Gastroesophageal sphincter (tissue), 4 donors: ENCODE measurements around the gene LUC7L. TPM values are rescaled to one million over a fixed set of nuclear protein-coding genes. Genes with fewer than 3 reads are reported as not detected.
"Not testable (repeated sequence)": the region's sequence is repeated elsewhere in the genome, so short reads cannot be mapped to it uniquely, and the experiment has no call there.

Experiments used
- ATAC-seq: fragments of 150-250 bp; one replicate; pipeline ENCODE4 v1.9.1; 2016; ENCODE audit warnings: mild to moderate bottlenecking, moderate library complexity
- H3K27ac ChIP-seq, 4 donors: fragments of 200-600 bp; sonication (generic) in 3 of 4; 1 replicate in 3 of 4; 2 replicates in 1 of 4; pipeline ENCODE4 v1.5.1; 2016 to 2019
- H3K27me3 ChIP-seq: fragments of 200-600 bp; sonication (generic); one replicate; pipeline ENCODE4 v1.5.1; 2019
- H3K36me3 ChIP-seq, 2 donors: fragments of 200-600 bp; sonication (generic); one replicate each; pipeline ENCODE4 v1.5.1; 2019; ENCODE audit warnings: control low read depth in 1 of 2
- H3K4me1 ChIP-seq, 3 donors: fragments of 200-600 bp; sonication (generic); 1 replicate in 2 of 3; 2 replicates in 1 of 3; pipeline ENCODE4 v1.5.1; 2016 to 2019; ENCODE audit warnings: control low read depth in 2 of 3
- H3K4me3 ChIP-seq, 2 donors: fragments of 200-600 bp; sonication (generic); one replicate each; pipeline ENCODE4 v1.5.1; 2019; ENCODE audit warnings: mild to moderate bottlenecking in 1 of 2, moderate library complexity in 1 of 2
- H3K9me3 ChIP-seq, 3 donors: fragments of 200-600 bp; sonication (generic); one replicate each; pipeline ENCODE4 v1.5.1; 2017 to 2019; ENCODE audit warnings: control low read depth in 2 of 3
- EP300 ChIP-seq: sonication (generic); formaldehyde crosslinking; IDR thresholded peaks from one replicate; pipeline ENCODE4 v1.6.1; 2017; ENCODE audit warnings: antibody characterized with exemption, mild to moderate bottlenecking
- POLR2A ChIP-seq, 2 donors: fragments of 450-650 bp; IDR thresholded peaks; one replicate each; pipeline ENCODE4 v1.6.1; 2017; ENCODE audit warnings: antibody characterized with exemption in 2 of 2, mild to moderate bottlenecking in 2 of 2, moderate library complexity in 1 of 2
- POLR2AphosphoS5 ChIP-seq: sonication (generic); formaldehyde crosslinking; IDR thresholded peaks from one replicate; pipeline ENCODE4 v1.6.1; 2017; ENCODE audit warnings: antibody characterized with exemption
- WGBS, 2 donors: methylation state at CpG; one replicate each; pipeline ENCODE4 v1.1.5; 2018; ENCODE audit warnings: low coverage in 1 of 2; 5-methylcytosine and 5-hydroxymethylcytosine counted together
- total RNA-seq, 4 donors: library from RNA; depleted of rRNA; stranded (reverse); fragments of >200 nt; gene quantifications; one replicate each; pipeline ENCODE4 v1.1.0, GENCODE V29; 2016
- TF ChIP-seq, protein P1 (sequence below), 4 experiments: fragments of 200-600 bp in 2 of 4; fragments of 450-650 bp in 2 of 4; sonication (generic) in 1 of 4; IDR thresholded peaks; one replicate each; pipeline ENCODE4 v1.5.1; 2017 to 2019; ENCODE audit warnings: antibody characterized with exemption in 4 of 4, mild to moderate bottlenecking in 2 of 4, moderate library complexity in 2 of 4

The LUC7L gene
- total RNA-seq, 4 donors from 2014 or later = 34.7 to 112 (median 59.6) TPM

DNA sequence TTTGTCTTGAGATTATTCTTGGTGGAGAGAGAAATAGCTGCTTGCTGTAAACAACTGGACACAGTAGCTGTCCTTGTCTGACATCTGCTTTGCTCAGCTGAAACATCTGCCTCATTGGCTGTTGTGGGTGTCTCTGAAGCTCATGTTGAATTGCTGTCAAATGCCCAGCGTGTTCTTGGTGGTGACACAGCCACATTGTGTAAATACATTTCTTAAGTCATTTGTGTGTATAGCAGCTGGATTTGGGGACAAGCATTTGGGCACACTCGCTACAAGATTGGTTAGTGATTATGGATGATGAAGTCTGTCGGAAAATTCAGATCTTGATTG, 10.7 kb upstream of the LUC7L start:
- ATAC-seq = no peak

DNA sequence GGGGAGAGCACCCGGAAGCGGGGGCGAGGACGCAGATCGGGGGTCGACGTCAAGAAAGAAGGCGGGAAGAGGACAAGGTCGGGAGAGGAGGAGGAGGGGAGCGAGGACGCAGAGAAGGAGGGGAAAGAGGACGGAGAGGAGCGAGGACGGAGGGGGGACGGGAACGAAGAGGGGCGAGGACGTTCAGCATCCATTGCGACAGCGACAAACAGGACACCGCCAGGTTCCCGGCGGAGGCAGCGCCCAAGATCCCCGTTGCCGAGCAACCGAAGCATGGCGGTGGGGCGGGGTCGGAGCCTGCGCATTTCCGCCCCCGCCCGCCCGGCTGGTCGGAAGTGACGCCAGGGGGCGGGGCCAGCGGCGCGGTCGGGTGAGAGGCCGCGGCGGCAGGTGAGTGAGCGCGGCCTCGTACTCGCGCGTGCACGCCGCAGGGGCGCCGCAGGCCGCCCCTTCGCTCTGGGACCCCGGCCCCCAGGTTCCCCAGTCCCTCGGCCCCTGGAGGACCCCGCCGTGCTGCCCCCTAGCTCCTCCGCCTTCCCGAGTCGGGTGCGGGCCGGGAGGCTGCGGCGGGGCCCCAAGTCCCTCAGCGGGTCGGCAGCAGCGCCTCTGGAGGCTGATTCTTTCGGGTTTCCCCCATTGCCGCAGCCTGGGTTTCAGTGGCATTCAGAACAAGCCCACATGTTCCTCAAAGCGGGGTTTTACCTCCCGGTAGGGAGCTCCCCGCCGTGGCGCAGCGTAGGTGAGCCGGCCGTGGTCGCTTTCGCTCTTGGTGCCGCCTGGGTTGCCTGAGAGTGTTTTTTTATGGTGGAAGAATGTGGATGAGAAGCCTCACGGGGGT, 5.4 kb upstream of the LUC7L start, which contains the start of gene FAM234A:
FAM234A (plus strand) TSS at position 354 of the 838 bp plus-strand sequence. CDS start 19,593 bp downstream, outside the sequence.
- 0% methylated on average over 12 to 31 of the region's 85 CpGs for WGBS, 2 donors
- H3K36me3 ChIP-seq = no peaks in the 10 kb centered on the region
- H3K4me1 ChIP-seq = peaks cover 0 to 30% (median 8%) of the 10 kb centered on the region in 3 donors
- peak within 1 kb of the TSS; percentile 74 to 92 for H3K4me3 ChIP-seq
- peak; percentile 96 for ATAC-seq
- no peaks in the 10 kb centered on the region for H3K27me3 ChIP-seq
- TF ChIP-seq POLR2AphosphoS5 (peak; percentile 61), POLR2A (IDR thresholded peaks at IDR 0.05) (peak; percentile 96 to 97), EP300 (no peak)
- TF ChIP-seq, protein P1, sequence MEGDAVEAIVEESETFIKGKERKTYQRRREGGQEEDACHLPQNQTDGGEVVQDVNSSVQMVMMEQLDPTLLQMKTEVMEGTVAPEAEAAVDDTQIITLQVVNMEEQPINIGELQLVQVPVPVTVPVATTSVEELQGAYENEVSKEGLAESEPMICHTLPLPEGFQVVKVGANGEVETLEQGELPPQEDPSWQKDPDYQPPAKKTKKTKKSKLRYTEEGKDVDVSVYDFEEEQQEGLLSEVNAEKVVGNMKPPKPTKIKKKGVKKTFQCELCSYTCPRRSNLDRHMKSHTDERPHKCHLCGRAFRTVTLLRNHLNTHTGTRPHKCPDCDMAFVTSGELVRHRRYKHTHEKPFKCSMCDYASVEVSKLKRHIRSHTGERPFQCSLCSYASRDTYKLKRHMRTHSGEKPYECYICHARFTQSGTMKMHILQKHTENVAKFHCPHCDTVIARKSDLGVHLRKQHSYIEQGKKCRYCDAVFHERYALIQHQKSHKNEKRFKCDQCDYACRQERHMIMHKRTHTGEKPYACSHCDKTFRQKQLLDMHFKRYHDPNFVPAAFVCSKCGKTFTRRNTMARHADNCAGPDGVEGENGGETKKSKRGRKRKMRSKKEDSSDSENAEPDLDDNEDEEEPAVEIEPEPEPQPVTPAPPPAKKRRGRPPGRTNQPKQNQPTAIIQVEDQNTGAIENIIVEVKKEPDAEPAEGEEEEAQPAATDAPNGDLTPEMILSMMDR (IDR thresholded peaks at IDR 0.05) = peak in 3 of 4 experiments; percentile 42 to 63 (median 56)
- H3K9me3 ChIP-seq = no peaks in the 10 kb centered on the region
- peak within 1 kb of the TSS; percentile 91 to 100 (median 96) for H3K27ac ChIP-seq

More for the DNA sequence above, 10.7 kb upstream of the LUC7L start:
- Histone ChIP-seq H3K27me3 (no peaks in the 10 kb centered on the region), H3K27ac (peak overlapping the region in 2 of 4 donors; percentile 32 to 60), H3K4me3 (no peak overlapping the region), H3K36me3 (no peaks in the 10 kb centered on the region), H3K9me3 (no peaks in the 10 kb centered on the region), H3K4me1 (peaks cover 0 to 59% (median 8%) of the 10 kb centered on the region in 3 donors)
- TF ChIP-seq POLR2A (IDR thresholded peaks at IDR 0.05) (no peak), POLR2AphosphoS5 (no peak)
- WGBS, 2 donors = 66 to 67% methylated on average over 3 of the region's 3 CpGs

DNA sequence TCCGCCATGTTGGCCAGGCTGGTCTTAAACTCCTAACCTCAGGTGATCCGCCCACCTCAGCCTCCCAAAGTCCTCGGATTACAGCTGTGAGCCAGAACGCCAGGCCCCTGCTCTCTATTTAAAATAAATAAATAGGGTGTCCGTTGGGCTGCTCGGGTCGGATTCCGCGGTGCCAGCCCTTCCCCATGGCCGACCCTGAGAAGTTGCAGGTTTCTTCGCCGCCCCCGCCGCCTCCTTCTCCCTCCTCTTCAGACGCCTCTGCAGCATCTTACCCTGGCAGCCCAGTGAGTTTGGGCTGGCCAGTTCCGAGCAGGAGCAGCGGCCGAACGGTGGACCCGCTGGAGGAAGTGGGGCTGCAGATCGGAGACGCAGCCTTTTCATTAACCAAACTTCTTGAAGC, 1.7 kb upstream of the LUC7L start:
- WGBS, 2 donors = 44 to 63% methylated on average over 9 to 11 of the region's 22 CpGs
- no peaks in the 10 kb centered on the region for H3K9me3 ChIP-seq
- no peak overlapping the region for H3K4me3 ChIP-seq
- H3K27me3 ChIP-seq = no peaks in the 10 kb centered on the region
- no peak for ATAC-seq
- no peak overlapping the region for H3K27ac ChIP-seq
- peaks cover 0 to 19% of the 10 kb centered on the region in 2 donors for H3K36me3 ChIP-seq
- TF ChIP-seq POLR2A (IDR thresholded peaks at IDR 0.05) (no peak), EP300 (no peak), POLR2AphosphoS5 (no peak)
- TF ChIP-seq, protein P1 (IDR thresholded peaks at IDR 0.05) = no peak
- peaks cover 0 to 48% (median 16%) of the 10 kb centered on the region in 3 donors for H3K4me1 ChIP-seq

DNA sequence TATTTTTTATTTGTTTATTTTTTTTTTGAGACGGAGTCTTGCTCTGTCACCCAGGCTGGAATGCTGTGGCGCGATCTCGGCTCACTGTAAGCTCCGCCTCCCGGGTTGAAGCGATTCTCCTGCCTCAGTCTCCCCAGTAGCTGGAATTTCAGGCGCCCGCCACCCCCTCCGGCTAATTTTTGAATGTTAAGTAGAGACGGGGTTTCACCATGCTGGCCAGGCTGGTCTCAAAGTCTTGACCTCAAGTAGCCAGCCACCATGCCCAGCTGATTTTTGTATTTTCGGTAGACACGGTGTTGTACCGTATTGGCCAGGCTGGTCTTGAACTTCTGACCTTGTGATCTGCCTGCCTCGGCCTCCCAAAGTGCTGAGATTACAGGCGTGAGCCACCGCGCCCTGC, 1.1 kb upstream of the LUC7L start:
- not testable (repeated sequence) for H3K27me3 ChIP-seq, ATAC-seq, H3K4me3 ChIP-seq, H3K27ac ChIP-seq, H3K9me3 ChIP-seq
- peaks cover 0 to 42% (median 11%) of the 10 kb centered on the region in 3 donors for H3K4me1 ChIP-seq
- WGBS, 2 donors = 94% methylated on average over 17 of the region's 18 CpGs; no CpG with 5 or more reads in 1 of the 2 donors
- peaks cover 0 to 25% of the 10 kb centered on the region in 2 donors for H3K36me3 ChIP-seq

DNA sequence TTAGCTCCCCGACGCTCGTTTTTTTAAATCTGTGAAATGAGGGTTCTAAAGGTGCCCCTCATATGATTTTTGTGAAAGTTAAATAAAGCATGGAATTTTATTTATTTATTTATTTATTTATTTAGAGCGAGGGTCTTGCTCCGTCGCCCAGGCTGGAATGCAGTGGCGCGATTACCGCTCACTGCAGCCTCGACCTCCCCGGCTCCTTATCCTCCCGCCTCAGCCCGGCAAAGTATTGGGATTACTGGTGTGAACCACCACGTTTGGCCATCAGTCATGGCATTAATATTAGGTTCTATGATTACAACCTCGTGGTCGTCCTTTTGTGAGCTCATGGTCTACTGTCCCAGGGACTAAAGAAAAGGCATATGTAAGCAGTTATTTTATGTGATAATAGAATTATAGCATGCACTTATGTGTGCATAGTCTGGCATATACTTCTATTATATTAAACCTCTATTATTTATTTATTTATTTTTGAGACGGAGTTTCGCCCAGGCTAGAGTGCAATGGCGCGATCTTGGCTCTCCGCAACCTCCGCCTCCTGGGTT, 557 bp upstream of the LUC7L start:
- H3K27me3 ChIP-seq = no peaks in the 10 kb centered on the region
- no peak for ATAC-seq
- no peaks in the 10 kb centered on the region for H3K9me3 ChIP-seq
- peaks cover 0 to 38% (median 11%) of the 10 kb centered on the region in 3 donors for H3K4me1 ChIP-seq
- peaks cover 0 to 30% of the 10 kb centered on the region in 2 donors for H3K36me3 ChIP-seq
- peak overlapping the region in 3 of 4 donors; percentile 96 to 99 (median 99) for H3K27ac ChIP-seq
- peak overlapping the region; percentile 84 to 91 for H3K4me3 ChIP-seq
- WGBS, 2 donors = 72 to 78% methylated on average over 18 to 22 of the region's 22 CpGs
- TF ChIP-seq POLR2AphosphoS5 (no peak), POLR2A (IDR thresholded peaks at IDR 0.05) (no peak), EP300 (no peak)
- TF ChIP-seq, protein P1 (IDR thresholded peaks at IDR 0.05) = no peak
